Mucosa of descending colon (tissue), 3 donors: ENCODE data around the gene CCR9. TPM values are rescaled to one million over a fixed set of nuclear protein-coding genes. Genes with fewer than 3 reads are reported as not detected.

Experiments used
- ATAC-seq: fragments of 200-7000 bp; cut with Tn5 transposase; one replicate; pipeline ENCODE4 v1.9.1; 2020; ENCODE audit warnings: mild to moderate bottlenecking, moderate library complexity
- DNase-seq, 3 donors: peaks; one replicate each; pipeline ENCODE4 v3.0.0-alpha.2; 2020
- H3K36me3 ChIP-seq: fragments of 200-600 bp; one replicate; pipeline ENCODE4 v1.8.0; 2021; ENCODE audit warnings: low read depth, mild to moderate bottlenecking
- H3K4me1 ChIP-seq: fragments of 200-600 bp; one replicate; pipeline ENCODE4 v1.8.0; 2021; ENCODE audit warnings: low read depth, mild to moderate bottlenecking
- H3K4me3 ChIP-seq: fragments of 200-600 bp; one replicate; pipeline ENCODE4 v1.8.0; 2021; ENCODE audit warnings: mild to moderate bottlenecking
- H3K9me3 ChIP-seq: fragments of 200-600 bp; one replicate; pipeline ENCODE4 v1.8.0; 2021; ENCODE audit warnings: mild to moderate bottlenecking
- CTCF ChIP-seq: fragments of 200-600 bp; IDR thresholded peaks from one replicate; pipeline ENCODE4 v1.8.0; 2022; ENCODE audit warnings: antibody characterized with exemption, mild to moderate bottlenecking
- intact Hi-C, 2 donors: fragments of 100-400 bp; cut with DNase I in 1 of 2; cut with micrococcal nuclease in 1 of 2; formaldehyde crosslinking; loops; one replicate each; pipeline versions ENCODE4 v1.11.0 to v1.11.1; 2022; cut with DNase I, micrococcal nuclease
- total RNA-seq, 3 donors: library from RNA; stranded (reverse); fragmentation: NEBNext Ultra II Directional in 2 of 3; extraction: Animal tissue kit (Norgen Biotek cat#: 25700) in 2 of 3; gene quantifications; one replicate each; pipeline versions ENCODE4 v1.2.1 to v1.2.4, GENCODE V29; 2021 to 2023
- donor health status: DM: no; HTN: no; CAD: no; lungs with moderate emphysema.
- donor health status: DM: no; HTN: no; CAD: no.
- donor health status: DM: no; HTN: yes; CAD: no.

The CCR9 gene
- total RNA-seq, 3 donors from 2014 or later = 0.12 to 0.22 TPM; not detected in 1

GRCh38 chr3:45923755-45924154 lies 37.4 kb downstream of the CCR9 start:
- Histone ChIP-seq H3K4me1 (no peaks in the 10 kb centered on the region), H3K9me3 (no peaks in the 10 kb centered on the region), H3K4me3 (no peak overlapping the region), H3K36me3 (peaks cover 6% of the 10 kb centered on the region)
- ATAC-seq = no peak
- intact Hi-C loops = no loop called here
- no peak for TF ChIP-seq CTCF
- DNase-seq = no peak

- DNase-seq (no peak), ATAC-seq (no peak)
- no peak for TF ChIP-seq CTCF
- Histone ChIP-seq H3K36me3 (peaks cover 10% of the 10 kb centered on the region), H3K4me1 (no peaks in the 10 kb centered on the region), H3K9me3 (no peaks in the 10 kb centered on the region), H3K4me3 (no peak overlapping the region)
- intact Hi-C loops = no loop called here
These were observed 41.5 kb downstream of the CCR9 start for GRCh38 chr3:45927881-45928280.

DNA sequence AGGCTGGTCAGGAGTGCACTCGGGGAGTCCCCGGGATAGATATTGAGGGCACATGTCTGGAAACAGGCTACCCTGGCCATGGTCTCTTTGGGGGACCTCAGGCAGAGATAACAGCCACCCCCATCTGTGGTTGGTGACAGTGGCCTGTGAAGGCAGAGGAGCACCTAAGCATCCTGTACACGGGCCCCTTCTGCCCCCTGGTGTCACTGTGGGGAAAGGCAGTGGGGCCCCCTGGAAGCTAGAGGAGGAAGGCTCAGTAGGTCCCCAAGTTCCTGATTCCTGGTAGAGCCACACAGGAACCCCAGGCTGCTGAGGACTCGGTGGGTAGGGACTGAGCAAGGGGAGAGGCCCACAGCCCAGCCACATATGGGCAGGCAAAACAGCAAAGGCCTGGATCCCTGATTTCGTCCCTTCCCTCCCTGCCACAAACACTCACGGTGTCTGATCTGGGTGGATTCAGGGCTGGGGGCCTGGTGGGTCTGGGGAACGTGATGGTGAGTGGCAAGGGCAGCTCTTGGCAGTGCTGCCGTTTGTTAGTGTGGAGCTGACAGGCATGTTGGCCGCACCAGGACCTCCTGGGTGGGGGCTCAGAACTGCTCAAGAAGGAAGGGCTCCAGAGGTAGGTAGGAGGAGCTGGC lies 42.8 kb downstream of the CCR9 start:
- Histone ChIP-seq H3K4me3 (no peak overlapping the region), H3K9me3 (no peaks in the 10 kb centered on the region), H3K36me3 (peaks cover 7% of the 10 kb centered on the region), H3K4me1 (no peaks in the 10 kb centered on the region)
- ATAC-seq = peak; percentile 79
- intact Hi-C loops = no loop called here
- peak in 2 of 3 donors; percentile 57 to 61 for DNase-seq
- peak; percentile 42 for TF ChIP-seq CTCF

- H3K9me3 ChIP-seq = no peaks in the 10 kb centered on the region
- ATAC-seq (no peak), DNase-seq (no peak)
- intact Hi-C loops = loop anchor here in 1 of 2 donors (10.0 kb wide), 1 partner anchor 443 kb away; the partner anchor contains the start of gene CCR5
- peaks cover 7% of the 10 kb centered on the region for H3K36me3 ChIP-seq
- no peaks in the 10 kb centered on the region for H3K4me1 ChIP-seq
- H3K4me3 ChIP-seq = no peak overlapping the region
- TF ChIP-seq CTCF = no peak
These were observed 45.2 kb downstream of the CCR9 start for GRCh38 chr3:45931496-45931895.

DNA sequence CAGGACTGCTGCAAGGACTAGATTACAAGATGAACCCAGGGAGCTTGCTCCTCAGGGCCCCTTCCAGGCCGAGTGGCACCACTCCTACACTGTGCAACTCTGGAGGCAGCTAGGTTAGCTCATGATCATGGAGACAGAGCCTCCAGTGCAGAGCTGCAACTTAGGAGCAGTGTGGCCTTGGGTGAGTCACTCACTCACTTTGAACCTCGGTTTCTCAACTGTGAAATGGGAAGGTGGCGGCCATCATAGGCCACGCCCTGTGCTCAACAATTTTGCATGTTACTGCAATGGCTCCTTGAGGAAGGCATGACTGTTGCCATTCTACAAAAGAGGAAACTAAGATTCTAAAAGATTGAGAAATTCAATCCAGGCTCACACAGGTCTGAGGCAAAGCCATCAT lies 45.8 kb downstream of the CCR9 start:
- no peaks in the 10 kb centered on the region for H3K4me1 ChIP-seq
- ATAC-seq (no peak), DNase-seq (no peak)
- intact Hi-C loops = loop anchor here in 1 of 2 donors (10.0 kb wide), 1 partner anchor 443 kb away; the partner anchor contains the start of gene CCR5
- no peaks in the 10 kb centered on the region for H3K9me3 ChIP-seq
- no peak overlapping the region for H3K4me3 ChIP-seq
- TF ChIP-seq CTCF = no peak
- peaks cover 7% of the 10 kb centered on the region for H3K36me3 ChIP-seq
